K562 (cell line): Measurements from ENCODE around the gene FAM114A1. TPM values are rescaled to one million over a fixed set of nuclear protein-coding genes. Genes with fewer than 3 reads are reported as not detected.

ENCODE experiments used
- ATAC-seq: fragments of 200-7000 bp; cut with Tn5 transposase; 3 replicates; pipeline ENCODE4 v1.9.1; 2020; ENCODE audit warnings: moderate library complexity
- BruUV-seq: library from RNA; stranded (reverse); fragments of 400-500 nt; replicated peaks from 2 replicates; lab custom pipeline; 2021; lab: Mats Ljungman, UMichigan
- CTCF ChIA-PET: fragments of 300-600 bp; formaldehyde crosslinking; extraction: SDS; loops from one replicate; lab custom pipeline; 2021; ENCODE audit warnings: low intra/inter-chr PET ratio; lab: Yijun Ruan, JAX
- POLR2A ChIA-PET: fragments of 300-600, 350-650 bp; sonication (Branson Sonifier 250); formaldehyde crosslinking; extraction: SDS; loops from one replicate; lab custom pipeline; 2021; ENCODE audit warnings: antibody characterized with exemption, inconsistent platforms; lab: Yijun Ruan, JAX
- DNase-seq, 4 experiments: peaks; one replicate each; pipeline versions ENCODE4 v3.0.0 to v3.0.0-alpha.2; 2011 to 2018; ENCODE audit warnings: low spot score in 3 of 4, mixed read lengths in 3 of 4; ENCODE audit errors: extremely low read depth in 1 of 4
- FAIRE-seq: peaks from 2 replicates; lab custom pipeline; 2011; peaks lifted over from hg19 to GRCh38; lab: Jason Lieb, UNC
- H2AFZ ChIP-seq: 2 replicates; pipeline ENCODE4 v1.6.0; 2011; ENCODE audit warnings: low read depth, low read length, control low read depth, inconsistent platforms
- H3K27ac ChIP-seq: fragments of 200-600 bp; 3 replicates; pipeline ENCODE4 v1.8.0; 2011; ENCODE audit warnings: low read depth, mild to moderate bottlenecking, control low read depth, inconsistent platforms, low read length, moderate library complexity, mixed read lengths; ENCODE audit errors: extremely low read depth
- H3K27me3 ChIP-seq, 2 experiments: fragments of 300-600 bp in 1 of 2; 2 replicates in 1 of 2; 3 replicates in 1 of 2; pipeline versions ENCODE4 v1.6.0 to v1.8.0; 2011; ENCODE audit warnings: inconsistent platforms in 2 of 2, low read length in 2 of 2, mild to moderate bottlenecking in 1 of 2, mixed read lengths in 1 of 2, moderate library complexity in 1 of 2; ENCODE audit not compliant: control insufficient read depth in 2 of 2, insufficient read depth in 2 of 2
- H3K36me3 ChIP-seq: fragments of 300-600 bp; 3 replicates; pipeline ENCODE4 v1.8.0; 2011; ENCODE audit warnings: mild to moderate bottlenecking, low read length, inconsistent platforms; ENCODE audit not compliant: control insufficient read depth, insufficient read depth
- H3K4me1 ChIP-seq, 2 experiments: fragments of 200-600 bp in 1 of 2; replicated peaks in 1 of 2; 2 replicates in 1 of 2; 3 replicates in 1 of 2; pipeline versions ENCODE4 v1.5.1 to v1.8.0; 2011; ENCODE audit warnings: inconsistent platforms in 2 of 2, low read length in 2 of 2, mild to moderate bottlenecking in 1 of 2, mixed read lengths in 1 of 2, moderate library complexity in 1 of 2; ENCODE audit not compliant: control insufficient read depth in 2 of 2, insufficient read depth in 2 of 2
- H3K4me2 ChIP-seq: 2 replicates; pipeline ENCODE4 v1.6.1; 2011; ENCODE audit warnings: low read length, control low read depth, inconsistent platforms, mixed read lengths; ENCODE audit not compliant: insufficient read depth
- H3K4me3 ChIP-seq: fragments of 200-600 bp; sonication (generic), shearing (Covaris generic); 2 replicates; pipeline ENCODE4 v1.5.1; 2016; ENCODE audit warnings: control low read depth, inconsistent platforms
- H3K79me2 ChIP-seq: fragments of 200-600 bp; 3 replicates; pipeline ENCODE4 v1.8.0; 2011; ENCODE audit warnings: low read length, inconsistent platforms; ENCODE audit not compliant: control insufficient read depth, insufficient read depth
- H3K9ac ChIP-seq, 2 experiments: 2 replicates each; pipeline versions ENCODE4 v1.6.0 to v1.6.1; 2011; ENCODE audit warnings: low read depth in 2 of 2, low read length in 2 of 2, control low read depth in 1 of 2, inconsistent platforms in 1 of 2, mild to moderate bottlenecking in 1 of 2, mixed read lengths in 1 of 2; ENCODE audit not compliant: insufficient read depth in 1 of 2
- H3K9me1 ChIP-seq: one replicate; pipeline ENCODE4 v1.6.0; 2011; ENCODE audit warnings: inconsistent platforms, mild to moderate bottlenecking, low read length, moderate library complexity; ENCODE audit not compliant: control insufficient read depth, insufficient read depth
- H3K9me3 ChIP-seq: replicated peaks from 2 replicates; pipeline ENCODE4 v1.5.1; 2011; ENCODE audit warnings: low read depth, low read length, inconsistent platforms; ENCODE audit not compliant: control insufficient read depth, insufficient read depth
- H4K20me1 ChIP-seq: replicated peaks from 2 replicates; pipeline ENCODE4 v1.6.1; 2011; ENCODE audit warnings: low read length, inconsistent platforms, mixed read lengths; ENCODE audit not compliant: control insufficient read depth, insufficient read depth
- ATF7 ChIP-seq: fragments of 450-650 bp; IDR thresholded peaks from 2 replicates; pipeline ENCODE4 v1.7.1; 2014; ENCODE audit warnings: mild to moderate bottlenecking, moderate library complexity
- COPS2 ChIP-seq: fragments of 450-650 bp; conservative IDR thresholded peaks from 2 replicates; pipeline ENCODE4 v1.6.1; 2016; ENCODE audit warnings: mild to moderate bottlenecking, moderate library complexity
- E2F6 ChIP-seq, 2 experiments: IDR thresholded peaks; 2 replicates each; pipeline ENCODE4 v1.6.1; 2011; ENCODE audit warnings: borderline replicate concordance in 1 of 2, control low read depth in 1 of 2, low read depth in 1 of 2, low read length in 1 of 2, mild to moderate bottlenecking in 1 of 2, mixed read lengths in 1 of 2, moderate library complexity in 1 of 2; ENCODE audit not compliant: insufficient read depth in 1 of 2, insufficient read length in 1 of 2, poor library complexity in 1 of 2, severe bottlenecking in 1 of 2; ENCODE audit errors: extremely low read depth in 1 of 2
- HOMEZ ChIP-seq: fragments of 250-450 bp; sonication (Bioruptor Pico); IDR thresholded peaks from 2 replicates; pipeline ENCODE4 v1.4.0; 2020; ENCODE audit warnings: mild to moderate bottlenecking, moderate library complexity
- KHSRP ChIP-seq: fragments of 450-650 bp; IDR thresholded peaks from 2 replicates; pipeline ENCODE4 v1.6.1; 2017
- MEF2A ChIP-seq: IDR thresholded peaks from 2 replicates; pipeline ENCODE4 v1.6.1; 2011; ENCODE audit warnings: low read depth, mild to moderate bottlenecking, low read length, moderate library complexity; ENCODE audit not compliant: control insufficient read depth
- MLLT1 ChIP-seq, 2 experiments: fragments of 450-650 bp; IDR thresholded peaks; 2 replicates each; pipeline ENCODE4 v1.6.1; 2016
- NONO ChIP-seq, 2 experiments: fragments of 200-400 bp in 1 of 2; fragments of 450-650 bp in 1 of 2; formaldehyde crosslinking in 1 of 2; IDR thresholded peaks; 2 replicates each; pipeline ENCODE4 v1.6.1; 2017; ENCODE audit warnings: low read depth in 2 of 2, mild to moderate bottlenecking in 2 of 2, moderate library complexity in 2 of 2, low read length in 1 of 2
- PHF8 ChIP-seq: fragments of 200-600 bp; sonication (generic); IDR thresholded peaks from 2 replicates; pipeline ENCODE4 v1.6.1; 2012; ENCODE audit warnings: mixed run types, mild to moderate bottlenecking, inconsistent platforms, low read length, moderate library complexity, borderline replicate concordance
- POLR2A ChIP-seq: fragments of 450-650 bp; conservative IDR thresholded peaks from 2 replicates; pipeline ENCODE4 v1.6.1; 2016
- TAF9B ChIP-seq: fragments of 450-650 bp; IDR thresholded peaks from 2 replicates; pipeline ENCODE4 v1.6.1; 2018; ENCODE audit warnings: mild to moderate bottlenecking; ENCODE audit not compliant: partially characterized antibody
- TEAD4 ChIP-seq, 2 experiments: sonication (generic) in 1 of 2; formaldehyde crosslinking in 1 of 2; IDR thresholded peaks; 2 replicates each; pipeline versions ENCODE4 v1.6.1 to v1.8.0; 2012 to 2022; ENCODE audit warnings: borderline replicate concordance in 1 of 2, inconsistent platforms in 1 of 2, low read length in 1 of 2, mild to moderate bottlenecking in 1 of 2, missing genetic modification reagents in 1 of 2
- TSC22D4 ChIP-seq: fragments of 450-650 bp; IDR thresholded peaks from 2 replicates; pipeline ENCODE4 v1.6.1; 2016; ENCODE audit warnings: missing genetic modification characterization, missing biosample characterization, control low read depth
- ZNF121 ChIP-seq: sonication (generic); formaldehyde crosslinking; conservative IDR thresholded peaks from 2 replicates; pipeline ENCODE4 v1.8.0; 2022; ENCODE audit warnings: missing genetic modification reagents
- ZNF282 ChIP-seq: sonication (generic); formaldehyde crosslinking; IDR thresholded peaks from 2 replicates; pipeline ENCODE4 v1.8.1; 2023; ENCODE audit warnings: missing genetic modification reagents
- ZNF449 ChIP-seq: fragments of 250-450 bp; sonication (Bioruptor Pico); IDR thresholded peaks from 2 replicates; pipeline ENCODE4 v1.8.0; 2022; ENCODE audit warnings: moderate library complexity, mild to moderate bottlenecking, inconsistent platforms
- ZNF551 ChIP-seq: fragments of 250-450 bp; sonication (Bioruptor Pico); IDR thresholded peaks from 2 replicates; pipeline ENCODE4 v1.5.0; 2021; ENCODE audit warnings: mild to moderate bottlenecking, moderate library complexity
- in situ Hi-C: fragments of 300-500 bp; cut with MboI; formaldehyde crosslinking; loops from 4 replicates; pipeline ENCODE4 v1.15.0; 2018; ENCODE audit warnings: inconsistent platforms, mixed read lengths
- intact Hi-C: fragments of 100-400 bp; cut with micrococcal nuclease; formaldehyde crosslinking; loops from 2 replicates; pipeline ENCODE4 v1.14.2; 2022
- polyA plus RNA-seq, 8 experiments: library from polyadenylated mRNA; depleted of rRNA in 4 of 8; stranded (reverse) in 5 of 8; unstranded in 3 of 8; fragments of >200 nt; fragmentation: Nextera tagmentation in 2 of 8; fragmentation: Illumina TruSeq in 1 of 8; extraction: Ambion mirVana in 2 of 8; extraction: Trizol in 1 of 8; gene quantifications; 2 replicates each; pipeline versions ENCODE4 v1.2.1 to v1.2.3, GENCODE V29; 2011 to 2014; ENCODE audit warnings: inconsistent platforms in 1 of 8, missing spikeins in 1 of 8
- total RNA-seq, 7 experiments: library from RNA; depleted of rRNA in 6 of 7; stranded (reverse); fragments of >200 nt in 6 of 7; fragmentation: Illumina TruSeq in 2 of 7; extraction: Trizol in 2 of 7; gene quantifications; 2 replicates each; pipeline versions ENCODE4 v1.2.1 to v1.2.3, GENCODE V29; 2011 to 2021; ENCODE audit warnings: low replicate concordance in 1 of 7

The FAM114A1 gene
- total and polyA plus RNA-seq, 9 of the 15 experiments (the other 6 are each of a cell fraction or from before 2014, with no cell fraction given), result 1.8 to 12.0 (median 4.3) TPM

- ChIA-PET POLR2A (interaction anchor here (0.9 to 1.8 kb wide), 2 partner anchors 17 to 28 kb away, joined by 3 to 6 read pairs; no protein-coding TSS in a partner anchor), CTCF (no interaction called here)
- Histone ChIP-seq H3K79me2 (no peaks in the 10 kb centered on the region), H2AFZ (no peak overlapping the region), H3K4me3 (no peak overlapping the region), H3K9me1 (no peaks in the 10 kb centered on the region), H3K4me1 (no peaks in the 10 kb centered on the region), H3K27me3 (peaks cover 13 to 18% of the 10 kb centered on the region in 2 experiments; a peak in 3 of 5 replicates), H3K9ac (no peak overlapping the region), H4K20me1 (no peaks in the 10 kb centered on the region), H3K27ac (no peak overlapping the region), H3K36me3 (no peaks in the 10 kb centered on the region), H3K4me2 (no peak overlapping the region), H3K9me3 (no peaks in the 10 kb centered on the region)
- no TSS peak for BruUV-seq
- in situ Hi-C loops (loop anchor here (10.0 kb wide), 1 partner anchor 680 kb away; the partner anchor contains the start of gene SMIM14), intact Hi-C loops (no loop called here)
- DNase-seq (no peak), FAIRE-seq (no peak), ATAC-seq (no peak)
- TF ChIP-seq PHF8, result no peak
- TF ChIP-seq KHSRP, result no peak
- TF ChIP-seq TSC22D4 (tag), result no peak
- no peak for TF ChIP-seq ZNF449
- TF ChIP-seq MEF2A, result no peak
- no peak for TF ChIP-seq ZNF551
- no peak for TF ChIP-seq ZNF121 (CRISPR knock-in tag)
- no peak for TF ChIP-seq E2F6 (IDR thresholded peaks at IDR 0.05; ENCODE audit: borderline replicate concordance in 1 of 2, extremely low read depth in 1 of 2, insufficient read depth in 1 of 2, insufficient read length in 1 of 2, low read depth in 1 of 2, low read length in 1 of 2, poor library complexity in 1 of 2, severe bottlenecking in 1 of 2)
- TF ChIP-seq ATF7, result no peak
- TF ChIP-seq HOMEZ (CRISPR knock-in tag), result no peak
- TF ChIP-seq POLR2A, result no peak
- TF ChIP-seq ZNF282 (CRISPR knock-in tag), result no peak
- no peak for TF ChIP-seq TAF9B
- TF ChIP-seq MLLT1 (IDR thresholded peaks at IDR 0.05), result no peak
- TF ChIP-seq TEAD4 (IDR thresholded peaks at IDR 0.05; ENCODE audit: low read length), result no peak
- no peak for TF ChIP-seq TEAD4 (CRISPR knock-in tag; IDR thresholded peaks at IDR 0.05; ENCODE audit: borderline replicate concordance)
- TF ChIP-seq COPS2, result no peak
- TF ChIP-seq NONO (IDR thresholded peaks at IDR 0.05; ENCODE audit: low read depth in 2 of 2, low read length in 1 of 2), result no peak
Observed at GRCh38 chr4:38954727-38955126, 87.1 kb downstream of the FAM114A1 start.
